Right cardiac atrium (tissue), 5 donors: ENCODE results near the gene GPR158. TPM values are rescaled to one million over a fixed set of nuclear protein-coding genes. Genes with fewer than 3 reads are reported as not detected.

Experiments used
- ATAC-seq, 2 donors: fragments of 200-7000 bp; cut with Tn5 transposase; one replicate each; pipeline versions ENCODE4 v1.8.0 to v1.9.1; 2020; ENCODE audit warnings: moderate library complexity in 2 of 2, mild to moderate bottlenecking in 1 of 2
- DNase-seq, 3 donors: peaks; one replicate each; pipeline ENCODE4 v3.0.0-alpha.2; 2020
- H3K27ac ChIP-seq: one replicate; pipeline ENCODE4 v1.5.1; 2013; ENCODE audit warnings: mild to moderate bottlenecking, low read length, control low read depth, moderate library complexity
- H3K27me3 ChIP-seq: one replicate; pipeline ENCODE4 v1.6.1; 2013; ENCODE audit not compliant: control insufficient read depth, insufficient read depth
- H3K4me1 ChIP-seq: one replicate; pipeline ENCODE4 v1.6.1; 2013; ENCODE audit warnings: low read length; ENCODE audit not compliant: control insufficient read depth, insufficient read depth
- H3K4me3 ChIP-seq: one replicate; pipeline ENCODE4 v1.5.1; 2013; ENCODE audit warnings: low read length, control low read depth
- H3K9me3 ChIP-seq: one replicate; pipeline ENCODE4 v1.6.1; 2013; ENCODE audit warnings: low read length; ENCODE audit not compliant: control insufficient read depth
- WGBS: extraction: QIAGEN DNeasy Blood & Tissue Kit; methylation state at CpG from one replicate; pipeline ENCODE4 v1.1.7; 2013; 5-methylcytosine and 5-hydroxymethylcytosine counted together
- intact Hi-C, 4 donors: fragments of 100-400 bp; cut with DNase I; formaldehyde crosslinking; loops; one replicate each; pipeline versions ENCODE4 v1.11.0 to v1.14.0; 2022 to 2023
- polyA plus RNA-seq: library from polyadenylated mRNA; stranded (reverse); fragments of 200-250 nt; gene quantifications from one replicate; pipeline ENCODE4 v1.2.3, GENCODE V29; 2013
- total RNA-seq, 4 donors: library from RNA; stranded (reverse); fragmentation: NEBNext Ultra II Directional; extraction: Animal tissue kit (Norgen Biotek cat#: 25700); gene quantifications; one replicate each; pipeline ENCODE4 v1.2.1, GENCODE V29; 2021
- donor health status: healthy with polysubstance abuse.
- donor health status: DM: no; HTN: yes; CAD: no.
- donor health status: DM: no; HTN: no; CAD: no.
- donor health status: DM: no; HTN: yes; CAD: no; lungs with severe emphysema.
- donor health status: DM: yes; HTN: yes; CAD: no.

GPR158 gene
- total and polyA plus RNA-seq, 5 donors = 0.05 to 0.18 (median 0.08) TPM; not detected in 2

DNA sequence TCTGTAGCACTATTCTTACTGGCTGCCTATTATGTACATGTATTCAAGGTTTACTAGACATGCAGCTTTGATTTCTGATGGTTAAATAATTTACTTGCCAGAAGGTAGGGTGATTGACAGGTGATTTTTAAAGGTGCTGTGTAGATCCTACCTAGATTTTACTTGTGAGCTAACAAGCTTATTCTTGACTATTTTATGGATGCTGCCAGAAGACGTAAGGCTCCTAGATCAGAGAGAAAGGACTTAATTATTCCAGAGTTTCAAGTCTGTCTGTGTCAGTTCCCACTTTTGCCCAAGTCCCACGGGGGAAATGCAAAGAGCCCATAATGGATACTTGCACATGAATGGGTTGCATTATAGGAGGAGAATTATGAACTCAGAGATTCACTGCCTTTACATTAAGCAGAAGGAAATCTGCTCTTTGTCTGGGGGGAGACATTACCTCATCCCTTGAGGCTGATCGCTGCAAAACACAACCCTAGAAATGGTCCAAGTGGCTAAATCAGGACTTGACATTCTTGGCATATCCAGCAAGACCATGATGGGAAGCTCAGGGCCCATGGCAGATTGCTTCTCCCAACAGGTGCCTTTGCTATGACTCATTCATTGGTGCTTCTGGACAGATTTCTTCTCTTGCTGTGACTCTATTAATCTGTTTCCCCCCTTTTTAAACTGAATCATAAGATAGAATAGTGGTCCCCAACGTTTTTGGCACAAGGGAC is 32.1 kb downstream of the GPR158 start:
- Histone ChIP-seq H3K4me1 (no peaks in the 10 kb centered on the region), H3K9me3 (no peaks in the 10 kb centered on the region), H3K27ac (no peak overlapping the region), H3K27me3 (no peaks in the 10 kb centered on the region), H3K4me3 (no peak overlapping the region)
- ATAC-seq (no peak), DNase-seq (no peak)
- intact Hi-C loops = no loop called here
- 52% methylated on average over 4 of the region's 4 CpGs for WGBS

DNA sequence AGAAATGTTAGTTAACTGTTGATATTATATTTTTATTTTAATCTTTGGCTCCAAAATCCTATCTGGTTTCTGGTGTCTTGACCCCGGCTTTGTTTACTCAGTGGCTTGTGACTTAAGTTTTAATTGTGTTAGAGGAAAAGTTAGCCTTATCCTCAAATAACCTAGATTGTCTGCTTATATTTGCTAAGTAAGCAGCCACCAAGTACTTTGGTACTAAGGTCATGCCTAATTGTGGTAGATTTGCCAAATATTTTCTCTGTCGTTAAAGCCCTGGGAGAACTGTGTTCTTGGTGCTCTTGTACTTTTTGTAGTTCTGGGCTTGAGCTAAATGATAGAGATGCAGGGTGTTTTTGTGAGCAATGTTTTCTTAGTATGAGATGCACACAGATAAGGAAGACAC is 34.8 kb downstream of the GPR158 start:
- intact Hi-C loops = no loop called here
- DNase-seq (no peak), ATAC-seq (no peak)
- Histone ChIP-seq H3K4me3 (no peak overlapping the region), H3K27ac (no peak overlapping the region), H3K27me3 (no peaks in the 10 kb centered on the region), H3K4me1 (no peaks in the 10 kb centered on the region), H3K9me3 (no peaks in the 10 kb centered on the region)
- WGBS = 71% methylated on average over 2 of the region's 2 CpGs

DNA sequence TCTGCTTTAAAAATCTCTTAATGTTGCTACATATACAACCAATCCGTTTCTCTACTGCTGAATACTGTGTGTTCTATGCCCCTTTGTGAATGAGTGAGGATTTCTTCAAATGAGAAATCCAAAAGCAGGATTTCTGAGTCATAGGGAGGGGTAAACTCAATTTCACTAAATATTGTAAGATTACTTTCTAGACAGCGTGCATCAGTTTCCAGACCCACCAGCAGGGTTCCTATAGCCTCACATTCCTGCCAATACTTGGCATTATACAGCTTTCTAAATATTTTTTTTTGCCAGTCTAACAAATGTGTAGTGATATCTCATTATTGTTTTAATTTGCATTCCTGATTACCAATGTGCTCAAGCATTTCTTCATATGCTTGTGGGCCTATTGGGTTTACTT is 35.5 kb downstream of the GPR158 start:
- intact Hi-C loops = no loop called here
- ATAC-seq = no peak
- Histone ChIP-seq H3K4me3 (no peak overlapping the region), H3K27me3 (no peaks in the 10 kb centered on the region), H3K4me1 (no peaks in the 10 kb centered on the region), H3K27ac (no peak overlapping the region), H3K9me3 (no peaks in the 10 kb centered on the region)
- WGBS = 83% methylated on average over 2 of the region's 2 CpGs
- DNase-seq = no peak

DNA sequence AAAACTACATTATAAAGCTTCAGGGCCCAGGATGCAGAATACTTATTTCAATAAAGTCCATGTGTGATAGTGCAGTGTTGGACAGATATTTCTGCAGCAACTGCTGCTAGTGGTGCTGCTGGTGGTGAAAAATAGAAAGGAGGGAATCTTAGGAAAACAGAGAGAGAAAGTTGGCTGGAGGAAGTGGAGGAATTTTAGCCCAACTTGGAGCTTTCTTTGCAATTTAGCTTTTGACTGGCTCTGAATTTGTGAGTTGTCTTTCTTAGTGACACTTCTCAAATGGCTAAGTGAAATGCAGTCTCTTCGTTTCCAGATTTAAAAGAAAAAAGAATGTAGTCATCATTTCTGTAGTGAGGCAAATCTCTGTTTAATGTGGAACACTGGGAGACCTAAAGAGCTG is 45.4 kb downstream of the GPR158 start:
- ATAC-seq (no peak), DNase-seq (no peak)
- Histone ChIP-seq H3K27me3 (no peaks in the 10 kb centered on the region), H3K4me3 (no peak overlapping the region), H3K27ac (no peak overlapping the region), H3K4me1 (no peaks in the 10 kb centered on the region), H3K9me3 (no peaks in the 10 kb centered on the region)
- intact Hi-C loops = loop anchor here in 1 of 4 donors (10.0 kb wide), 1 partner anchor 105 kb away; no protein-coding TSS in a partner anchor
- WGBS = 45% methylated on average over 1 of the region's 1 CpG

DNA sequence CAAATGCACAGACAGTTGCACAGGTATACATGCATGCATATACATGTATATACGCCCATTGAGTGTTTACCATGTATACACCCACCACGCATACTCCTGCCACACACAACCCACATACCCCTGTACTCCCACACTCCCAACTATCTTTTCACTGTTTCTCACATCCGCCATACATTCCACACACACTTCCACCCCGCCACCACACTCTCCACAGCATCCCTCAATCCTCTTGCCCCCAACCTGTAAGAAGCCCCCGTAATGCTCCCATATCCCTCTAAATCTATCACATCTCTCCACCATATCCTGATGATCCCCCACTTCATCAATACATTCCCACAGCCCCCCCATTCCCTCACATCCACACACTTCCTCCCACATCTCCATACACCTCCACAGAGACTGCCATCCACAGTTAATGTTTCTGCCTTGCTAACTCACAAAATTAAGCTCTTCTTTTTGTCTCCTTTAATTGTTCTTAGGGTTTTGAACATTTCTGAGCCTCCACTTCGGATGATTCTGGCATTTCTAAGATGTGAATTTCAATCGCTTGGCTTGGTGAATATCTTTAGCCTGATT is 47.4 kb downstream of the GPR158 start:
- H3K27ac ChIP-seq = no peak overlapping the region
- no peak overlapping the region for H3K4me3 ChIP-seq
- no peaks in the 10 kb centered on the region for H3K9me3 ChIP-seq
- intact Hi-C loops = loop anchor here in 1 of 4 donors (10.0 kb wide), 1 partner anchor 107 kb away; no protein-coding TSS in a partner anchor
- no peaks in the 10 kb centered on the region for H3K4me1 ChIP-seq
- DNase-seq (no peak), ATAC-seq (no peak)
- no peaks in the 10 kb centered on the region for H3K27me3 ChIP-seq
- WGBS = 89% methylated on average over 7 of the region's 7 CpGs

DNA sequence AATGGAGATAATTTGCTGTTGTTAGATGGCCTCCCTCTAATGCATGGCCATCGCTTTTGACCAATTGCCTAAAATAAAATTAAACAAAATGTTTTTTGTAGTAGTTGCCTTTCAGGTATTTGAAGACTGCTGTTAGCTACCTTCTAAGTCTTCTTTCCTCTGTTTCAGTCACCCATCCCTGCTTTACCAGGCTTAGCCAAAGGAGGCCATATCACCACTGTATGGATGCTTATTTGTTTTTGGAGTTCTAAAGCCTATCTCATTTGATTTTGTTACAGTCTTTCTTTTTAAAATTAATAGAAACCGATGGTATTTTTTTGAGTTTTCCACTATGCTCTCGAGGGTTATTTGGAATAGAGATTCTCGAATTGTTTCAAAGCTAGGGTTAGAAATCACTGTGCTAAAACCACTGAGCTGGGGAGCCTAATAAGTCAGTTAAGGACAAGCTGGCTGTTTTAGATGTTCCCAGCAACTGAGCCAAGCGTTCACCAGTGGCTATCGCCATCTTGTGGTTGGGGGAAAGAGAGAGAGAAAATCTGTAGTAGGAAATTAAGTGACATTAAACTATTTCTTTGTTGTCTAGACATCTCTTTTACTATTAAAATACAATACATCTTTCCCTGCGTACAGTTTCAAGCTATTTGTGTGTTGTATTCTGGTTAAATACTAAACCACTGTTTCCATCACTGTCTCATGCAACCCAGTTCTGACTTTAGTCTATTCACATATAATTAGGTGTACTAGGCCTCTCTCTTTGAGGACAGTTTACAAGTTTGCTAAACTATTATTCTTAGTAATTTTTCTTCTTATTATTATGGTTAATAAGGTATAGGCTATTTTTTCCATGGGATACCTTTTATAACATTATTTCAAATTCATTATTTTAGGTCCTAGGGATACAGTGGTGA is 52.2 kb downstream of the GPR158 start:
- peak; percentile 16 to 38 (median 31) for DNase-seq
- intact Hi-C loops = loop anchor here in 1 of 4 donors (10.0 kb wide), 1 partner anchor 112 kb away; no protein-coding TSS in a partner anchor
- WGBS = 31% methylated on average over 7 of the region's 7 CpGs
- no peak overlapping the region for H3K4me3 ChIP-seq
- no peaks in the 10 kb centered on the region for H3K4me1 ChIP-seq
- H3K9me3 ChIP-seq = no peaks in the 10 kb centered on the region
- no peaks in the 10 kb centered on the region for H3K27me3 ChIP-seq
- peak in 1 of 2 donors; percentile 57 for ATAC-seq
- no peak overlapping the region for H3K27ac ChIP-seq

DNA sequence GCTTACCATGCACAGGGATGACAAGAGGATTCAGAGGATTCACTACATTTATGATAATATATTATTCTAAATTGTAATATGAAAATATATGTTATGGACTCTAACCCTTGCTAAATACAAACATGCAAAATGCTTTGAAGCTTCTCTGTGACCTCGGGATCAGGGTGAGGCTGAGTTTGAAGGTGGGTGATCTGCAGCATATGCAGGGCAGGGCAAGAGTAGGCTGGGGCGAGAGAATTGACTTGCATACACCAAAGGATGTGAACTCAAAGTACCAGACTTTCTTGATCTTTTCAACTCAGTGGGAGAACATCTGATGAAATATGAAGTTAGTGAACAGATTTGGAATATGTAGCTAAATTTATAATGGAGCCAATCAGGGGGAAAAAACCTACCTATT is 57.0 kb downstream of the GPR158 start:
- H3K9me3 ChIP-seq = no peaks in the 10 kb centered on the region
- no peaks in the 10 kb centered on the region for H3K27me3 ChIP-seq
- H3K4me3 ChIP-seq = no peak overlapping the region
- H3K4me1 ChIP-seq = no peaks in the 10 kb centered on the region
- ATAC-seq (no peak), DNase-seq (no peak)
- intact Hi-C loops = no loop called here
- H3K27ac ChIP-seq = no peak overlapping the region
- 74% methylated on average over 2 of the region's 2 CpGs for WGBS

DNA sequence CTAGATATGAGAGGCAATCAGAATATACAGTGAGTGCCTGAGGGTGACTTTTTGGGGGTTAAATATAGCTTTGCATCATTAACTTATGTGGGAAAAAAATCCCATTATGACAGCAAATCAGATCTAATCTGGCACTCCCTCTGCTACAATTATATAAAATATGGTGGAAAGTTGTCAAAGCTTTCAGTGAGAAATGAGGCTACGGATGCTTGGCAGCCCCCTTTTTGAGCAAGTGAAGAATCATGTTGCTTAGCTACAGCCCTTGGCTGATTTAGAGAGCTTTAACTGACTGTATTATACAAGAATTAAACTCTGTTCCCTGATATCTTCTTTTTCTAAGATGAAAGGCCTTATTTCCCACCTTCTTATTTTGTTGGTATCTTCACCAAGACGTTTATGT is 57.4 kb downstream of the GPR158 start:
- no peaks in the 10 kb centered on the region for H3K9me3 ChIP-seq
- H3K27me3 ChIP-seq = no peaks in the 10 kb centered on the region
- H3K27ac ChIP-seq = no peak overlapping the region
- no peaks in the 10 kb centered on the region for H3K4me1 ChIP-seq
- intact Hi-C loops = no loop called here
- DNase-seq (no peak), ATAC-seq (no peak)
- 40% methylated on average over 2 of the region's 2 CpGs for WGBS
- no peak overlapping the region for H3K4me3 ChIP-seq

DNA sequence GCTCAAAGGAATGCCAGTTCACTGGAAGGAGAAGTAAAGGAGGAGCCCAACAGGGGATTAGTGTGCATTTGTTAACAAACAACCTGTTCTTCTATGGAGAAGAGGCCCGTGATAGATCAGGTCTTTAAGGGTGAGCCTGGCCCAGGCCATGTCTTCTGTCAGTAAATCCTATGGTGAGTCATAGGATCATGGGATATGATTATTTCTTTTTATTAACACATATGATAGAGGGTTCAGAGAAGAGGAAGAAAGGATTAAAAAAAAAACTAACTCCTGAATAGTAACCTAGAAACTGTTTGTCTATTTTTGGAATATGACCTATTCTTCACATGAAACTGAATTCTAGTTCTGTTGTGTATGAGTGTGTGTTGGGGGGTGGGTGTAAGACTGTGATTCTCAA is 70.4 kb downstream of the GPR158 start:
- intact Hi-C loops = no loop called here
- no peaks in the 10 kb centered on the region for H3K27me3 ChIP-seq
- ATAC-seq = no peak
- H3K27ac ChIP-seq = no peak overlapping the region
- H3K4me1 ChIP-seq = no peaks in the 10 kb centered on the region
- DNase-seq = no peak
- 74% methylated on average over 1 of the region's 1 CpG for WGBS
- no peak overlapping the region for H3K4me3 ChIP-seq
- no peaks in the 10 kb centered on the region for H3K9me3 ChIP-seq

DNA sequence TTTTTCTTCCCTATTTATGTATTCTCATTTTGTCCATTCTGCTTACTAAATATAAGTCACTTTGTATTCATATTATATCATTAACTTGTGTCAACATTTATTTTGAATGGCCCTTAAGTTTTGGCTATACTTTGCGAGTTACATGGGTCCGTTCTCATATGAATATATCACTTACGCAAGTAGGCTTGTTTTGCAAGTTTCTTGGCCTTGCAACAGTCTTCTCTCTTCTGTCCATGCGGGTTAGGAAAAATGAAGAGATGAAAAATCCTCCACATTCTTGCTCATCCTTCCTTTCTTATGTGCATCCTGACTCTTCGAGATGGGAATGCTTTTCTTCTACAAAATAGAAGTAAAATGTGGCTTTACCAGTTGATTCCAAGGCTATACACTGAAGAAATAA is 82.8 kb downstream of the GPR158 start:
- intact Hi-C loops = no loop called here
- 88% methylated on average over 5 of the region's 5 CpGs for WGBS
- no peaks in the 10 kb centered on the region for H3K9me3 ChIP-seq
- ATAC-seq (no peak), DNase-seq (no peak)
- no peak overlapping the region for H3K27ac ChIP-seq
- H3K4me1 ChIP-seq = no peaks in the 10 kb centered on the region
- H3K27me3 ChIP-seq = no peaks in the 10 kb centered on the region
- no peak overlapping the region for H3K4me3 ChIP-seq

DNA sequence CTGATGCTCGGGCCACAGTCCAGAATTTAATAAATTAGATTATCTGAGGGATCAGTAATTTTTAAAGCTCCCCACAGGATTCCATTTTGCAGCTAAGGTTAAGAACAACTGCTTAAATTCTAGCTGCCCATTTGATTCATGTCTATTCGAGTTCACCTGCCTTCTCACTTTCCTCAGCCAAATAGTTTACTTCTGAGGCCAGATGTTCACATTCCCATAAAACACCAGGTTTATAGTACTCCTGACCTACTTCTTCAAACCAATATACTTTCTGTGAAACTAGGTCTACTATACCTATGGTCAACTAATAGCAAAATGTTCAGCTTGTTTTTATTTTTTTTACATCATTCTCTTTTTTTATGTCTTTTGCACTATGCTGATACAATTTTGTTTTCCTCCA is 86.3 kb downstream of the GPR158 start:
- H3K4me3 ChIP-seq = no peak overlapping the region
- WGBS = 63% methylated on average over 2 of the region's 2 CpGs
- no peaks in the 10 kb centered on the region for H3K4me1 ChIP-seq
- ATAC-seq = no peak
- intact Hi-C loops = no loop called here
- DNase-seq = no peak
- no peaks in the 10 kb centered on the region for H3K9me3 ChIP-seq
- no peak overlapping the region for H3K27ac ChIP-seq
- no peaks in the 10 kb centered on the region for H3K27me3 ChIP-seq
